HG03045 (cell line): Measurements from ENCODE around the gene ELOVL5.
A peak's percentile ranks its signal among the peaks of the same experiment; 100 is the strongest.
"Not testable (repeated sequence)": the region's sequence is repeated elsewhere in the genome, so short reads cannot be mapped to it uniquely, and the experiment has no call there.

Experiments
- ATAC-seq: cut with Tn5 transposase; IDR thresholded peaks from one replicate; pipeline ENCODE4 v1.9.1; 2021; ENCODE audit warnings: mild to moderate bottlenecking, moderate library complexity; ENCODE audit not compliant: unreplicated experiment

The ELOVL5 gene, protein sequence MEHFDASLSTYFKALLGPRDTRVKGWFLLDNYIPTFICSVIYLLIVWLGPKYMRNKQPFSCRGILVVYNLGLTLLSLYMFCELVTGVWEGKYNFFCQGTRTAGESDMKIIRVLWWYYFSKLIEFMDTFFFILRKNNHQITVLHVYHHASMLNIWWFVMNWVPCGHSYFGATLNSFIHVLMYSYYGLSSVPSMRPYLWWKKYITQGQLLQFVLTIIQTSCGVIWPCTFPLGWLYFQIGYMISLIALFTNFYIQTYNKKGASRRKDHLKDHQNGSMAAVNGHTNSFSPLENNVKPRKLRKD

GRCh38 chr6:53348371-53349208 lies at the start of gene ELOVL5:
Gene ELOVL5 (minus strand): TSS chr6:53348950. CDS start chr6:53295699, 53,251 bp downstream.
- peak; percentile 78 for ATAC-seq

GRCh38 chr6:53397283-53397682 lies 48.5 kb upstream of the ELOVL5 start:
- no peak for ATAC-seq

DNA sequence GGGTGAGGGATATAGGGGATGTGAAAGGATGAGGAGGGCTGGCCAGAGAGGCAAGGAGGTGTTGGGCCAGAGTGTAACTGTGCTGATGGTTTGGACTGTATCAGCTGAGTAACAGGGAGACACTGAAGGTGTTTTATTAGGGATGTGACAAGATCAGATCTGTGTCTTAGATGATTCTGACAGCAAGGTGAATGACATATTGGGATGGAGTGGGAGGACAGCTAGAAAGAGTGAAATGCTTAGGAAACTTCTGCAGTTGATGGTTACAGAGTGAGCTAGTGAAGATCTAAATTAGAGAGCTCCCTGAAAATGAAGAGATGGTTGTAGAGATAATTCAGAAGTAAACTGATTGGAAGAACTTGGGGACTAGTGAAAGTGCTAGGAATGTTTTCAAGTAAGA lies 47.2 kb upstream of the ELOVL5 start:
- ATAC-seq = no peak

DNA sequence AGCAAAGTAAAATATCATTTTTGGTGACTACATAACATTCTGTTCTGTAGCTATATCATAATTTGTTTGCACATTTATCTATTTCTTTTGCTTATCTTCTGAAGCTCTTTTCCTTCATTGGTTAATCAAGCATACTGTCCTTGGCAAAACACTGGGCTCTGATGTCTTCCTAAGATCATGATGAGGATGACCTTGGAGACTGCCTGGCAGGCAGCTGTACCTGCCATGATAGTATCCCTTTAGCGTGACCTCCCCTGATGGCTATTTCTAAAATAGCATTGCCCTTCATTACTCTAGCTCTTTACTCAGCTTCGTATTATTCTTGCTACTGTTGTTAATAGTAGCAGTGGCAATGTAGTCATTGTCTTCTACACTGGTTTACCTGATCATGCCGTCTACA lies 46.0 kb upstream of the ELOVL5 start:
- ATAC-seq = no peak

DNA sequence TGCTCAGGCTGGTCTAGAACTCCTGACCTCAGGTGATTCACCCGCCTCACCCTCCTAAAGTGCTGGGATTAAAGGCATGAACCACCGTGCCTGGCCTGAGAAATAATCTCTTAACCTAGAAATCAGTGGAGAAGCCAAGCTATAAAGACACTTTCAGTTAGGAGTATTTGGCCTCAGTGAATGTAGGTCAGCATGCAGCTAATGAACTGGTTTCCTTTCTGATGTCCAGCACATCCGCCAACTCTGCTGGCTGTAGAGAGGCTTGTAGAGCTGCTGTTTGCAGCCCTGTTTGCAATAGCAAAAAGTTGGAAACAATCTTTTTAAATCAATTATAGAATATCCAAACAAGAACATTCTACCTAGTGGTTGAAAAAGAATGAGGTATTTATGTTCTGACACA lies 42.4 kb upstream of the ELOVL5 start:
- no peak for ATAC-seq

GRCh38 chr6:53390010-53390409 lies 41.3 kb upstream of the ELOVL5 start:
- ATAC-seq = no peak

DNA sequence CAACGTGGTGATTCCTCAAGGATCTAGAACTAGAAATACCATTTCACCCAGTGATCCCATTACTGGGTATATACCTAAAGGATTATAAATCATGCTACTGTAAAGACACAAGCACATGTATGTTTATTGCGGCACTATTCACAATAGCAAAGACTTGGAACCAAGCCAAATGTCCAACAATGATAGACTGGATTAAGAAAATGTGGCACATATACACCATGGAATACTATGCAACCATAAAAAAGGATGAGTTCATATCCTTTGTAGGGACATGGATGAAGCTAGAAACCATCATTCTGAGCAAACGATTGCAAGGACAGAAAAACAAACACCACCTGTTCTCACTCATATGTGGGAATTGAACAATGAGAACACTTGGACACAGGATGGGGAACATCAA lies 39.9 kb upstream of the ELOVL5 start:
- ATAC-seq = not testable (repeated sequence)

- ATAC-seq = no peak
These were observed 33.7 kb upstream of the ELOVL5 start for GRCh38 chr6:53382421-53382820.

DNA sequence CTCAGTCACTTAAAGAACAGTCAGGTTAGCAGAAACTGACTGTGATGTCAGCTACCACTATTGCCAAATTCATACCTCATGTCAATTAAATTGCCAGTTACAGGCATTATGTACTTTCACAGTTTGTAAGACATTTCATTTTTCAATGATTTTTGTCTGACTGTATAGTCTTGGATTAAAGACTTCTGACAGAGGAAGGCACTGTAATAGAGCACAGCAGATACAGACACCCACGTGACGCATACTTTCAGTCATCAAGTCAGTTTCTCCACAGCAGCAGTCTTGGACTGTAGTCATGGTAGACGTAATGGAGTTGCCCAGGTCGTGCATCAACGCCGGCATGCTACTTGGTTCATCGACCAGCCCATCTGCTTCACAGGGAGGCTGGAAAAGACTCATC lies 29.5 kb upstream of the ELOVL5 start:
- ATAC-seq = no peak

DNA sequence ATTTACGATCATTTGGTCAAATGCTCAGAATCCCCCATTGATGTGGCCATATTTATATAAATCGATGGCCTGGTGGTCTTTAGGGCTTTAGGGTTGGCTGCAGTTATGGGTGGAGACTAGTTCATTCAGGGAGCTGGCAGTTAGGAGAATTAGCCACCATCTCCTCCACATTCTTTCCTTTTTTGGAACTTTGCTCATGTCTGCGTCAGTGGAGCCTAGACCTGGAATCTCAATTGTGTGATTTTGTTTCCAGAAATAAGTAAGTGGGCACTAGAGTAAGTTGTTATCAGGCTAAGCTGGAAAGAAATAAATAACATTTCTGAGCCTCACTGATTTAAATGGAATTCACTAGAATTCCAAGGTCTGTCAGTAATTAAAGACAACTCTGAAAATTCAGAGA lies 29.0 kb upstream of the ELOVL5 start:
- ATAC-seq = no peak

DNA sequence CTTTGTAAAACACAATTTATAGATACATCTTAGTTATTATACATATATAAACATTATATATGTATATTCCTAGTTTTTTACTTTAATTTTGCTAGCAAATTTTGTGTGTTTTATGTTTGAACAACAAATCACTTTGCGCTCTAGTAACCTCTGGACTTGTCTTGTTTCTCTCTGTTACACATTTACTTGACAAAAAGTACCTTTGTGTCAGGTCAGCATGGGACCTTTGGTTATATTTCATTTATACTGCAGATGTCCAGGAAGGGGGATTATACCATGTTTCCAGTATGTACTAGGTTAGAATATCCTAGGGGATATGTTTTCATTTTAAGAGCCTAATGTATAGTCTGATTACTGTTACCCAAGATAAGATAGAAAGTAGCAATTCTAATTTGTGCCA lies 28.5 kb upstream of the ELOVL5 start:
- ATAC-seq = no peak

DNA sequence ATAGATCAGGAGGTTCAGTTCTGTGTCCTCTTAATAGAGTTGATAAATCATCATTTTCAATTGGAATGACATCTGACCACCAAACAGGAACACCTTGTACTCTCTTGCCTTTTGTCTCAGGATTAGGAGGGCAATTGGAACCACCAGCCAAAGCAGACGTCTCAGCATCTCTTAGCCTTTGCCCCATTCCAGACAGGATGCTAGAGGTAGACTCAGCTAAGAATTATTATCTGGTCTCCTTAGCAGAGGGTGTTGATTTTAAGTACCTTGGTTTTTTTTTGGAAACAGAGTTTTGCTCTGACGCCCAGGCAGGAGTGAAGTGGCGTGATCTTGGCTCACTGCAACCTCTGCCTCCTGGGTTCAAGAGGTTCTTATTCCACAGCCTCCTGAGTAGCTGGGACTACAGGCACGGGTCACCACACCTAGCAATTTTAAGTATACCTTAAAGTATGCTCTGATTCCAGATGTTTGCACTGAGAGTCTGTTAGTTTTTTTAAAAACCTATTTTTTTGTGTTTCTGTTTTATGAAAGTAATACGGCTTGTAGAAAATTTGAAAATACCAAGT lies 28.0 kb upstream of the ELOVL5 start:
- ATAC-seq = no peak

DNA sequence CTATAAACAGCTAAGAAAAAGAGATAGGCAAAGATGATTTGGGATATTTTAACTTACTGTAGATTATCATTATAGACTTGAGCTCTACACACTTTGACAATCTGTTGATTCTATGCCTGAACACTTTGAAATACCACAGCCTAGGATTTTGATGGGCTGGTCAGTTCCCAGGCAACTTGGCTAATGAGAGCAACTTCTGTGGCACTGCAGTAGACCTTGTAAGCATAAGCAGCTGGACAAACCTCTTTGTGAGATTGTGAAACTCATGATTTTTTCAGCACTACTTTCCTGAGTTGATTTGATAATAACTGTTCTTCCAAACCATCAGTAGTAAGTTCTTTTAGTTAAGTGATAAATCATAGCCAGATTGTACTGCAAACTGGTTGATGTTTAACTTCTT lies 27.1 kb upstream of the ELOVL5 start:
- ATAC-seq = no peak

GRCh38 chr6:53373638-53374037 lies 24.9 kb upstream of the ELOVL5 start:
- ATAC-seq = no peak

GRCh38 chr6:53369876-53370515 lies 21.2 kb upstream of the ELOVL5 start:
- ATAC-seq = no peak

DNA sequence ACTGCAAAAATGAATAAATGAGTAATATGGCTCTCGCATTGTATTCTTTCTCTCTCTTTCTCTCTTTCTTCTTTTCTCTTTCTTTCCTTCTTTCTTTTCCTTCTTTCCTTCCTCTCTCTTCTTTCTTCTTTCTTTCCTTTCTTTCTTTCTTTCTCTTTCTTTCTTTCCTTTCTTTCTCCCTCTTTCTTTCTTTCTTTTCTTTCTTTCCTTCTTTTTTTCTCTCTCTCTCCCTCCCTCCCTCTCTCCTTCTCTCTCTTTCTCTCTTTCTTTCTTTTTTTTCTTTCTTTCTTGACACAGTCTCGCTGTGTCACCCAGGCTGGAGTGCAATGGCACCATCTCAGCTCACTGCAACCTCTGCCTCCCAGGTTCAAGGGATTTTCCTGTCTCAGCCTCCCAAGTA lies 20.3 kb upstream of the ELOVL5 start:
- ATAC-seq = no peak

DNA sequence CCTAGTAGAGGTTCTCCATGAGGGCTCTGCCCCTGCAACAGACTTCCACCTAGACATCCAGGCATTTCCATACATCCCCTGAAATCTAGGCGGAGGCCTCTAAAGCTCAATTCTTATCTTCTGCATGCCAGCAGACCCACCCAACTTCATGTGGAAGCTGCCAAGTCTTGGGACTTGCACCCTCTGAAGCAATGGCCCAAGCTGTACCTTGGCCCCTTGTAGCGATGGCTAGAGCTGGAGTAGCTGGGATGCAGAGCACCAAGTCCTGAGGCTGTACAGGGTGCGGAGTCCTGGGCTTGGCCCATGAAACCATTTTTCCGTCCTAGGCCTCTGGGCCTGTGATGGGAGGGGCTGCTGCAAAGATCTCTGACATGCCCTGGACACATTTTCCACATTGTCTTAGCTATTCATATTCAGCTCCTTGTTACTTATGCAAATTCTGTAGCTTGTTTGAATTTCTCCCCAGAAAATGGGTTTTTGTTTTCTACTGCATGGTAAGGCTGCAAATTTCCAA lies 17.4 kb upstream of the ELOVL5 start:
- no peak for ATAC-seq

GRCh38 chr6:53363341-53364079 lies 14.8 kb upstream of the ELOVL5 start:
- no peak for ATAC-seq

DNA sequence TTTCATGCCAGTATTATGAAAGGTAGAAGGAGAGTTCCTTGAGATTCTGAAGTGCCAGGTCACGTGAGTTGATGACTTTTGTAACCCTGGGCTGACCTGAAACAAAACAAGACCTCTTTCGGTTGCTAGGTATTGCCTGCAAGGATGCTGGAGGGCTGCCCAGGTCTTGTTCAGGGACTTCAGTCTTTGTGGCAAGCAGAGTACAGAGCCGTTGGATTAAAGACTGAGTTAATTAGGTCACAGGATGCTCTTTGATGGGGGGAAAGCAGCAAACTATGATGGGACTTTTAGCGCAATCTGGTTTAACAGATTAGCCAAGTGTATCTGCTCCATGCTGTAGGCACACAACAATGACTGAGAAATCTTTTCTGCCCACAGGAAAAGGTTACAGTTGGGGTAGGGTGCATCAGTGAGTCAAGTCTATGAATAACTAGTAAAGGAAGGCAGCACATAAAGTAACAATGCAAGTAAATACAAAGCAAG lies 12.8 kb upstream of the ELOVL5 start:
- ATAC-seq = no peak

DNA sequence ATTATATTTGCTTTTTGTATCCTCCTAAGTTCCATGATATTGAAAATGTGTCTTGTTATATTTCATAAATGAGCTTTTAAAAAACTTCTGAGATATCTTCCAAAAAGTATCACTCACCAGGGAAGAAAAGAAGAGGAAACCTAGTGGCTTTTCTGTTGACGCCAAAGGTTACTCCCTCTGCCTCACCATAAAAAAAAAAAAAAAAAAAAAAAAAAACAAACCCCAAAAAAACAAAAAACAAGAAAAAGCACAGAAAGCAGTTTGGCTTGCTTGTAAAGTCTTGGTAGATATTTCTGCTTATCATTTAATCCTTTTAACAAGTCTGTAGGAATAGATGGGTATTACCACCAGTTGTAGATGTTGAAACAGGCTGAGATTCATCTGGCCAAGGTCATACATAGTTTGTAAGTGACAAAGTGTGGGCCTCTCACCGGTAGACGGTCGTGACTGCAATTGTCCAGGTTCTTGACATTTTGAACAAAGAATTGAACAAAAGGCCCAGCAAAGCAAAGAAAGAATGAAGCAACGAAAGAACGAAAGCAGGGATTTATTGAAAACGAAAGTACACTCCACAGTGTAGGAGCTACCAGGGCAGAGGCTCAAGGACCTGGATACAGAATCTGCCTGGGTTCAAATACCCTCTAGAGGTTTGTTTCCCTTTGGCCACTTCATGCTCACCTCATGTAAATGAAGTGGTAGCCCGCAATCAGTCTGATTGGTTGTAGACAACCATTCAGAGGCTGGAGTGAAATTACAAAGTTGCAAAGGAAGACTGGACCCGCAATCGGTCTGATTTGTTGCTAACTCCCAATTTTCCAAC lies 11.6 kb upstream of the ELOVL5 start:
- ATAC-seq = no peak
